Measurements from ENCODE around the gene LRRC74A.

LRRC74A gene

GRCh38 chr14:76784881-76785280 is 41.3 kb upstream of the LRRC74A start:
- no peak for TF ChIP-seq TAF1 (IDR thresholded peaks at IDR 0.05; ENCODE audit: borderline replicate concordance, insufficient read depth, low read length)
- no peak for TF ChIP-seq SIN3A (IDR thresholded peaks at IDR 0.05; ENCODE audit: borderline replicate concordance, insufficient read depth, low read length)
- no peak for TF ChIP-seq POLR2AphosphoS5 (IDR thresholded peaks at IDR 0.05; ENCODE audit: low read depth, low read length)
- no peak for TF ChIP-seq REST (IDR thresholded peaks at IDR 0.05; ENCODE audit: insufficient read depth in 1 of 2, low read depth in 2 of 2, low read length in 2 of 2)
- TF ChIP-seq FOXP2 (optimal IDR thresholded peaks at IDR 0.05; ENCODE audit: borderline replicate concordance, extremely low read depth, extremely low read length, insufficient read depth), result no peak

DNA sequence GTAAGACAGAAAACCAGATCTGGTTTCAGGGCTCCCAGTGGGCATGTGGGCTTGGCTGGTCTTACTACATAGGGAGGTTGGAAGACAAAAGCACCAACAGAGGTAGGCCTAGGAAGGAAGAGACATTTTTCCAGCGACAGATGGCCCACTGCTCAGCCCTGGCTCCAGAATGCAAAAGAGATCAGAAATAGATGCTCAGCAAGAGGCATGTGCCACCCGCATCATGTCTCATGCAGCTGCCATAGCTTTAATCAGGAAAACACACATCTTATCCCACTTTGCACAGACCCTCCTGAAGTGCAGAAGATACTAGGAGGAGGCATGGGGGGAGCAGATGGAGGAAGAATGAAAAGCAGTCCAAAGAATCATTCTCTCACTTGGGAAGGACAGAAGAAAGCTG is 39.6 kb upstream of the LRRC74A start:
- TF ChIP-seq POLR2AphosphoS5 (IDR thresholded peaks at IDR 0.05; ENCODE audit: low read depth, low read length) (no peak), SIN3A (IDR thresholded peaks at IDR 0.05; ENCODE audit: borderline replicate concordance, insufficient read depth, low read length) (no peak), REST (IDR thresholded peaks at IDR 0.05; ENCODE audit: insufficient read depth in 1 of 2, low read depth in 2 of 2, low read length in 2 of 2) (no peak), FOXP2 (optimal IDR thresholded peaks at IDR 0.05; ENCODE audit: borderline replicate concordance, extremely low read depth, extremely low read length, insufficient read depth) (no peak), TAF1 (IDR thresholded peaks at IDR 0.05; ENCODE audit: borderline replicate concordance, insufficient read depth, low read length) (no peak)

DNA sequence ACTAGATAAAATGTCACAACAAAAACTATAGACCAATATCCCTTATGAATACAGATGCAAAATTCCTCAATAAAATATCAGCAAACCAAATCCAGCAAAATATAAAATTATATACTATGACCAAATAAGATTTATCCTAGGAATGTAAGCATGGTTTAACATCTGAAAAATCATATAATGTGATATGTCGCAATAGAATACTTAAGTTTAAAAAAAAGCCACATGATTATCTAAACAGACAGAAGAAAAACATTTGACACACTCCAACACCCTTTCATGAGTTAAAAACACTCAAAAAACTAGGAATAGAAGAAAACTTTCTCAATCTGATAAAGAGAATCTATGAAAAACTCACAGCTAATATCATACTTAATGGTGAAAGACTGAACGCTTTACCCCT is 33.8 kb upstream of the LRRC74A start:
- TF ChIP-seq FOXP2 (optimal IDR thresholded peaks at IDR 0.05; ENCODE audit: borderline replicate concordance, extremely low read depth, extremely low read length, insufficient read depth) (no peak), TAF1 (IDR thresholded peaks at IDR 0.05; ENCODE audit: borderline replicate concordance, insufficient read depth, low read length) (no peak), POLR2AphosphoS5 (IDR thresholded peaks at IDR 0.05; ENCODE audit: low read depth, low read length) (no peak), SIN3A (IDR thresholded peaks at IDR 0.05; ENCODE audit: borderline replicate concordance, insufficient read depth, low read length) (no peak), REST (IDR thresholded peaks at IDR 0.05; ENCODE audit: insufficient read depth in 1 of 2, low read depth in 2 of 2, low read length in 2 of 2) (no peak)

DNA sequence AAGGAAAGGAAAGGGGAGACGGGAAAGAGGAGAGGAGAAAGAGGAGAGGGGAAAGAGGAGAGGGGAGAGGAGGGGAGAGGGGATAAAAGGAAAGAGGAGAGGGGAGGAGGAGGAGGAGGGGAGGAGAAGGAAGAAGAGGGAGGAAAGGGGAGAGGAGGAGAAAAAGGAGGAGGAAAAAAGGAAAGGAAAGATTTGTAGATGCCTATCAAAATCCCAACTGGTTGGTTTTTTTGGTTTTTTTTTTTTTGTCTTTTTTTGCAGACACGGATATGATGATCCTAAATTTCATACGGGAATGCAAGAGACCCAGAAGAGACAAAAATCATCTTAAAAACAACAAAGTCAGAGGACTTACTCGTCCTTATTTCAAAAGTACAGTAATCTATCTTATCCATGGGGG is 32.9 kb upstream of the LRRC74A start:
- TF ChIP-seq FOXP2 (optimal IDR thresholded peaks at IDR 0.05; ENCODE audit: borderline replicate concordance, extremely low read depth, extremely low read length, insufficient read depth) (no peak), REST (IDR thresholded peaks at IDR 0.05; ENCODE audit: insufficient read depth in 1 of 2, low read depth in 2 of 2, low read length in 2 of 2) (no peak), POLR2AphosphoS5 (IDR thresholded peaks at IDR 0.05; ENCODE audit: low read depth, low read length) (no peak)

DNA sequence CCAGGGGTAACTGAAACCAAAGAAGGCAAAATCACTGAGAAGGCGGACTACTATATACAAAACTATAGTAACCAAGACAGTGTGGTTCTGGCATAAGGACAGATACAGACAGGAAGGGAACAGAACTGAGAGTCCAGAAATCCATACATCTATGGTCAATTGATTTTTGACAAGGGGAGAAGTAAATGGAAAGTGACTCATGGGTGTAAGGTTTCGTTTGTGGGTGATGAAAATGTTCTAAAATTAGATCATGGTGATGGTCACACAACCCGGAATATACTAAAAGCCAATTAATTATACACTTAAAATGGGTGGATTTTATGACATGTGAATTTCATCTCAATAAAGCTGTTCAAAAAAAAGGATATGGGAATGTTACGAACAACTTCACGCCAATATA is 32.3 kb upstream of the LRRC74A start:
- no peak for TF ChIP-seq REST (IDR thresholded peaks at IDR 0.05; ENCODE audit: insufficient read depth in 1 of 2, low read depth in 2 of 2, low read length in 2 of 2)
- TF ChIP-seq FOXP2 (optimal IDR thresholded peaks at IDR 0.05; ENCODE audit: borderline replicate concordance, extremely low read depth, extremely low read length, insufficient read depth), result no peak
- TF ChIP-seq POLR2AphosphoS5 (IDR thresholded peaks at IDR 0.05; ENCODE audit: low read depth, low read length), result no peak
- no peak for TF ChIP-seq TAF1 (IDR thresholded peaks at IDR 0.05; ENCODE audit: borderline replicate concordance, insufficient read depth, low read length)
